NCI-H524 (cell line): ENCODE data around the gene FAM222A.

Source experiments
- DNase-seq, 2 experiments: peaks; one replicate each; lab custom pipeline; 2025; lab: John Stamatoyannopoulos, UW

FAM222A gene

DNA sequence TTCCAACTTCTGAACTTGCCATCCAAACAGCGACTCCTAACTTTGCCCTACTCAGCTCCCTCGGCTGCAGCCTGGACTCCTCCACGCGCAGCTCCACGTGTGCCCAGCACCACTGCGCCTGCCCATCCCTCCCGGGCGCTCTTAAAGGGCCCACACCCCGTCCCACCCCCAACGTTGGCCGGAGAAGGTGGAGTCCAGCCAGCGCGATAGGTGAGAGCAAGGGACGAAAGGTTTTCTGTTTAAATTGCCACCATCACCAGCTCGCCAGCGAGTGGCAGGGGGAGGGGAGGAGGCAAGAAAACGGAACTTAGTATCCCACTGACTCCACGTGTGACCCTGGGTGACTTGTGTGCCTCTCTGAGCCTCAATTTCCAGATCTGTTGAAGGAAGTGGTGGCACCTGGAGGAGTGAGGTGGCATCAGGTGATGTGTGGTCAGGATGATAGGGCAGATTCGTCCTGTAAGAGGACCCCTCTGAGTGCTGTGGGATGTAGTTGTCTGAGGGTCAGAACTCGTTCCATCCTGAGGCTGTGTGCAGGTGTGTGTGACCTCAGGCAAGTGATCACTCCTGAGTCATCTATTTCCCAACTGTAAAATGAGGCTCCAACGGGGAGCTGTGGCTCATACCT lies 59.9 kb downstream of the FAM222A start:
- no peak for DNase-seq

DNA sequence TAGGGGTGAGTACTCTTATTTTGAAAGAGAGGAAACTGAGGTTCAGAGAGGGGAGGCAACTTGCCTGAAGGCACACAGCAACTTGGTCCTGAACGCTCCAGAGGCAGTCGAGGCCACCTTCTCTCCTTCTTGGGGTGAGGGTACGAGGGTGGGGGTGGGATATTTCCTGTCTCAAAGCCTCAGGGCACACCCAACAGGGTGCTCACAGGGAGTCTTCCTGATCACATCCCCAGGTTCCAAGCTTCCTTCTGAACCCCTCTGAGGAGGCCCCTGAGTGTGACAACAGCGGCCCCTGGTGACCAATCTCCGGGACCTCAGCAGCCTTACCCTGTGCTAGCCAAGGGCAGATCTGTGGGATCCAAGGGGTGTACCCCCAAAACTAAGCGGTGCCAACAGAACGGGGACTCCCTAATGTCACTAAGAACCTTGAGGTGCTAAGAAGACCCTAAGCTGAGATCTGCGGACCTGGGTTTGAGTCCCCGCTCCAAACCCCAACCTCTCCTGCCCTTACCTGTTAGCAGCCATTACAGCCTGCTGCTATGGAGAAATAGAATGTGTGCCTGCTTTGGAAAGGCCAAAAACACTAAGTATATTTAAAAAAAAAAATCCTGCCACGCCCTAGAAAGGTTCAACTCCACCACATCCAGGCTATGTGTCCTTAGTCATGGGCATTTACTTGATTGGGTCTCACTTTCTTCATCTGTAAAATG lies 61.7 kb downstream of the FAM222A start:
- DNase-seq: peak; percentile 45 to 80

DNA sequence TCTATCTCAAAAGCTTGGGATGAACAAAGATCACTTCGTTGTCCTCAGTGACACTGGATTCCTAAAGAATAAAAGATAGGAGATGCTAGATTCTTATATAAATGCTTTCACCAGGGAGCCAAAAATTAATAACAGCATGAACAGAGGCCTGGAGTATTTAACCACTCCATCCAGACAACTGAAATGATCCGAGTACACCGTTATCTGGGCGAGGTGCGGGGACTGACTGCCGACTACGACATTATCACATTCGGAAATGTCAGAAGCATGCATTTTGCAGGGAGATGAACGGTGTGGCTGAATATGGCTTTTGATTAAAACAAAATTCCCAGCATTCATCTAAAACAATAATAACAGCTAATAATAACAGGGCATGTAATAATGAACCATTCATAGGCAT lies 63.0 kb downstream of the FAM222A start:
- DNase-seq: no peak

DNA sequence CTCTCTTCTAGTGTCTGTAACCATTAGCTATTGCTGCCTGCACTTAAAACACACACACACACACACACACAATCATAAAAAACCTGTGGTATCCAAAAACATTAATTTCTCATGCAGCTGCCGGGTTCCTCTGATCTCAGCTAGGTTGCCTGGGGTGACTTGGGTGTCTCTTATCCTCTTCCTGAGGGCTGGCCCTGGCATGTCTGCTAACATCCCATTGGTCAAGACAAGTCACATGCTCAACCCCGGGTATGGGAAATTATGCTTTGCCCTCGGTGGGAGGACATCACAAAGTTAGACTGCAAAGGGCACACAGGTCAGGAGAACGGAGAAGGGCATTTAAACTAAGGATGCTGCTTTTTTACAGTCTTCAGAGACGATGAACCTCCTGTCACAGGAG lies 63.9 kb downstream of the FAM222A start:
- peak; percentile 39 to 47 for DNase-seq

DNA sequence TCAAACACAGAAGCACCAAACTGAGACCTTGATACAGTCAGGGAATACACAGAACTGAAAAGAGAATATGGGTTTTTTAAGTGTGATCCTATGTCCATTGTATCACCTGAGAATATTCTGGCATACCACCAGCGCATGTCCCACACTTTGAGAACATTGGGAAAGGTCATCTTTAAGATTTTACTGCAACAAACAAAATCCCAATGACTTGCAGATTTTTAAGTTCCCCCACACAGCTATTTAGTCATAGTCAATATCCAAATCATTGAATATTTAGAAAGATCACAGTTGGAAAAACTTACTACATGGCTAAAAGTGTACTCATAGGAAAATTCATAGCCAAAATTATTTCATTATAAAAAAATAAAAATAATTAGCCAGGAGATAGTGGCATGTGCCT lies 65.1 kb downstream of the FAM222A start:
- no peak for DNase-seq

DNA sequence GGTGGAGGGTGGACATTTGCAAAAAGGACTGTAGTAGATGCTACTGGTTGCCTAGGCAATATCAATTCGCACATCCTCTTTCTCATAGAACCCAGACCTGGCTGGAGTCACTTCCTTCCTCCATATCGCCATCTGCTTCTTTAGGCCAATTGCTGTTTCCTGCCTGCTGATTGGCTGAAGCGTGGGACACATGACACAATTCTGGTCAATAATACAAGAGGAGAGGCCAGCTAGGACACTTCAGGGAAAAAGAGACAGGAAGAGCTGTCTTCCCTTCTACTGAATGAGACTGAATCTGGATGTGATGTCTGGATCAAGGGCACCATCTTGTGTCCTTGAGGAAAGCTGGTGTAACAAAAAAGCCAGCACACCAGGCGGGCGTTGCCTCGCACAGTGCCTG lies 65.8 kb downstream of the FAM222A start:
- peak in 1 of 2 experiments; percentile 27 for DNase-seq

DNA sequence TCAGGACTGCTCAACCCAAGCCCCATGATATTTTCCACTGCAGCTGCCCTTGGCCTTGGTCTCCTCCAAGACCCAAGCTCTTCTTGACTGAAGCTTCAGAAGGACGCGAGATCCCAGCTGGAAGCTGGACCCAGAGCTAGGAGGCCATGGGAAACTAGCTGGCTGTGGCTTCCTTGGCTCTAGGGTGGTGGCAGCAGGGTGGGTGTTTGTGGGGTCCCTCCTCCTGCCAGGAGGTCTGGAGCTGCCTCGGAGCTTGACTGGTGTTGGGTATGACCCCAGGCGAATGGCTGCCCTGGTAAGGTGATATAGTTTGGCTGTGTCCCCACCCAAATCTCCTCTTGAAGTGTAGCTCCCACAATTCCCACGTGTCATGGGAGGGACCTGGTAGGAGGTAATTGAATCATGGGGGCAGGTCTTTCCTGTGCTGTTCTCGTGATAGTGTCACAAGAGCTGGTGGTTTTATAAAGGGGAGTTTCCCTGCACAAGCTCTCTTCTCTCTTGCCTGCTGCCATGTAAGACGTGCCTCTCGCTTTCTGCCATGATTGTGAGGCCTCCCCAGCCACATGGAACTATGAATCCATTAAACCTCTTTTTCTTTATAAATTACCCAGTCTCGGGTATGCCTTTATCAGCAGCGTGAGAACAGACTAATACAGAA lies 68.2 kb downstream of the FAM222A start:
- no peak for DNase-seq

DNA sequence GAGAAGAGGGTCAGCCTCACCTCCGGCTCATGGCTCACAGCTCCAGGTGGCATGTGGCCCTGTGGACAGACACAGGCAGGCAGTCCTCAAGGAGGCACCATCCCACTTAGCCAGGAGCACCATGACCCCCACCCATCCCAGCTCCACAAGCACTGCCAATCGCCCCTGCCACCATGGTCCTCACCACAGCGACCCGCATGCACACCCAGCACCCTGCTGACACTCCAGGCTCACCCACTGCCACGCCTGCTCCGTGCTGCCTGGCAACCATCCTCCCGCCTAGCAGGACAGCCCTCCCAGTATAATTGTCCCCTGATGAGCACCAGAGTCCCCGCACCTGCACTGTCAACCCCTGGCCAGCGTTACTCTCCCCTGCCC lies 68.7 kb downstream of the FAM222A start:
- no peak for DNase-seq

DNA sequence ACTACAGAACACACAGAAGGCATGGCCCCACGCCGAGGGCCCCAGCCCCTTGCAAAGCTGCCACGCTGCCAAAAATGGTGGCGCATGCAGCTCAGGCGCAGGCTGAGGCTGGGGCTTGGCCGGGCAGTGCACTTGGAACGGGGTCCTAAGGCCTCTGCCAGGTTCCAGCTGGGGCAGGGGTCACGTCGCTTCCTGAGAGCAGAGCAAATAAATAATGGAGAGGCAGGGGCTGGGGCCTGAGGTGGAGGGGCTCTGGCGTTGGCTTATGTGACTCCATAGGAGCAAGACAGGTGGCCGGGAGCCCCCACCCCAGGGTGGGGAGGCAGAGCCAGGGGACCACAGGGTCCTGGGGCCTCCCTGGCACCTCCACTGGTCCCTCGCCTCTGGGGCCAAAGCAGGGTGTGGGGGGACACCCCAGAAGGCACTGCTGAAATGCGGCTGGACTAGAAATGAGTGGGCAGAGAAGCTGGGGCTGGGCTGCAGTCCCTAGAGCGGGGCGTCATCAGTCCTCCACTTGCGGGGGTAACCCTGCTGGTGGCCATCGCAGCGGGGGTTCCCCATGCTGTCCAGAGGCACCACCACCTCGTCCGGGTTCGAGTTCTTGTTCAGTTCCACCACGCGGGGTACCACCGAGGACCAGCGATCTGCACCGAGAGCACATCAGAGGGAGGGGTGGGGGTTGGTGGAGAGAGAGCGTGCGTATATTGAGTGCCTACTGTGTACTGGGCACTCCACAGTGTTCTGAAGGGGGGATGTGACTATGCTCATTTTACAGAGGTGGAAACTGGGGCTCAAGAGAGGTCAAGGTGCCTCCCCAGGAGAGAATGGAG lies 69.7 kb downstream of the FAM222A start:
- DNase-seq: no peak

DNA sequence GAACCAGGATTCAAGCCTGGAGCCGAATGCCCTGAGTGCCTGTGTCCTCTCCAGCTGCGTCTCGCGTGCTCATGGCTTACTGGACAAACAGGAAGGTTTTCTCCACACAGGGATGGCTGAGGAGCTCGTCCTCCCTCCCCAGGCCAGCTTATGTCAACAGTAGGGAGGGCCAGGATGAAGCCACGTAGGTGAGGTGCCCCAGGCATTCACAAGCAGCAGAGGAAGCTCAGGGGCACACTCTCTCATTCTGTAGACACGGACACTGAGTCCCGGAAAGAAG lies 70.3 kb downstream of the FAM222A start:
- DNase-seq: no peak

DNA sequence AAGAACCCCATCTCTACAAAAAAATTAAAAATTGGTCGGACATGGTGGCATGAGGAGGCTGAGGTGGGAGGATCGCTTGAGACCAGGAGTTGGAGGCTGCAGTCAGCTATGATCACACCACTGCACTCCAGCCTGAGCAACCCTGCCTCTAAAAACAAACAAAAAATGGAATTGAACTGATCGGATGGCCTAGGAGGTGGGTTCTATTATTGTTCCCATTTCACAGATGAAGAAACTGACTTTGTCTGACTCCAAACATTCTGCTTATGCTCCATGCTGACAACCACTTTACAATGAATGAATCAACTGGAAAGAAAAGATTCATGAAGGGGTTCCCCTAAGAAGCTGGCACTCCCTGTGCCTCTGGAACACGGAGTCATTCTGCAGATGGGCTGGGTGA lies 72.2 kb downstream of the FAM222A start:
- no peak for DNase-seq

DNA sequence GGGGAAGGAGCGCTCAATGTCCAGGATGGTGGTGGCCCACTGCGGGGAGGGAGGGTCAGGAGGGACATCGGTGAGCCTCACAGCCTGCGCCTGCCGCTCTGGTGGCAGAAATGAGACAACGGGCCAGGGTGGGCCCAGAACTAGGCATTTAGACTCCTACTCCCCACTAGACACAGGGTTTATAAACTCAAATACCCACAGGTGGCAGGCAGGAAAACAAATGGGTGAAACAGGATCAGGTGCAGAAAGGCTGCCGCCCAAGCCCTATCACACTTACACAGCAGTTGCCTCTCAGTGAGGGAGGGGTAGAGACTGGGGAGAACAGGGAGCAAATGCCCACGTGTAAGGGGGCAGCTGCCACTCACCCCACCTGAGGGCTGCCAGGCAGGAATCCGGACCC lies 73.2 kb downstream of the FAM222A start:
- DNase-seq: no peak

DNA sequence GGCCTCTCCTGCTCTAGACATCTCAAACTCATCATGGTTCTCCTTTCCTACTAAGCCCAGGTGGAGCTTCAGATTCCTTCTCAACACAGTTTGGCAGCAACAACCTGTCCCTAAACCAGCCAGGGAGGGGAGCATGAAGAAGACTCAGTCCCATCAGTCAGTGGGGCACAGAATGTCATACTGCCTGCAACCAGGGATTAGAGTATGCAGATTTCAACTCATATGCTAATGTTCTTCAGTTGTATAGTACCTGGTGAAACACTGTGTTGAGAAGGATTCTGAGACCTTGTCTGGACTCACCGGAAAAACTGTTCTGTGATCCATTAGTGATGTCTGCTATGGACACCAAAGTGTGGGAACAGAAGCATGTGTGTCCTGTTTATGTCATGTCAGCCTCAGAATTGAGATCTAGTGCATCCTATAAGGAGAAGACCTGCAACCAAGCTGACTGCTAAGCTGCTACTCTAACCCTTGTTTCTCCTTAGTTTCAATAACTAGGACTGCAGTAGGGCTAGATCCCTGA lies 76.0 kb downstream of the FAM222A start:
- DNase-seq: no peak

DNA sequence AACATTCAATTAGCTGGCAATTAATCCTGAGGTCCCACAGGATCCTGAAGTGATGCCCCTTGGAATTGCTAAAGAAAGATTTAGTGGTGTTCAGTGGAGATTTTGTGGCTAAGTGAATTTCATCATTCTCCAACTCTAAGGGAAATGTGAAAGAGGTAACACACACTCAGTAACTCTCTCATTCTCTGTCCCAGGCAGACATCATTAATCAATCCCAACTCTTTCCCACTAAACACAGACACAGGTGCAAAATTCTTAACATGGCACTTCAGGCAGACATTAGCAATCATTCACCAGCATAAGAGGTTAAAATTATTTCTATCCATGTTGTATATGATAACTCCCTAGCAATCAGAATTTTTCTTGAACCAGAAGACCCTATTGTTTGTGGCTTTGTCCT lies 79.4 kb downstream of the FAM222A start:
- DNase-seq: no peak

DNA sequence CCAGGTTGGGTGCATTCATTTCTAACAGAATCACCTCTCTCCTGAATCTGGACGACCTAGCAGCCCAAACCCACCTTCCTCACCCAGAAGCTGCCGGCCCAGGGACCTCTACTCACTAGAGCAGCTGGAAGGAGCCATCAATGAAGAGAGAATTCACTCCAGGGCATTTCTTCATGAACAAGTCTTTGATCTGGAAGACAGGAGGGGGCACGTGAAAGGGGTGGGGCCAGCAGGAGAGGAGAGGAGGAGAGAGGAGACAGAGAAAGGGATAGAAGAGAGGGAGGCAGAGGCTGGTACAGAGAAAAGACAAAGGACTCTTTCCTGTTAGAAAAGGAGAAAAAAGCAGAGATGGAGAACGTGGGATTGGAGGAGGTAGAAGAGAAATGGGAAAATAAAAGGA lies 79.8 kb downstream of the FAM222A start:
- DNase-seq: no peak

DNA sequence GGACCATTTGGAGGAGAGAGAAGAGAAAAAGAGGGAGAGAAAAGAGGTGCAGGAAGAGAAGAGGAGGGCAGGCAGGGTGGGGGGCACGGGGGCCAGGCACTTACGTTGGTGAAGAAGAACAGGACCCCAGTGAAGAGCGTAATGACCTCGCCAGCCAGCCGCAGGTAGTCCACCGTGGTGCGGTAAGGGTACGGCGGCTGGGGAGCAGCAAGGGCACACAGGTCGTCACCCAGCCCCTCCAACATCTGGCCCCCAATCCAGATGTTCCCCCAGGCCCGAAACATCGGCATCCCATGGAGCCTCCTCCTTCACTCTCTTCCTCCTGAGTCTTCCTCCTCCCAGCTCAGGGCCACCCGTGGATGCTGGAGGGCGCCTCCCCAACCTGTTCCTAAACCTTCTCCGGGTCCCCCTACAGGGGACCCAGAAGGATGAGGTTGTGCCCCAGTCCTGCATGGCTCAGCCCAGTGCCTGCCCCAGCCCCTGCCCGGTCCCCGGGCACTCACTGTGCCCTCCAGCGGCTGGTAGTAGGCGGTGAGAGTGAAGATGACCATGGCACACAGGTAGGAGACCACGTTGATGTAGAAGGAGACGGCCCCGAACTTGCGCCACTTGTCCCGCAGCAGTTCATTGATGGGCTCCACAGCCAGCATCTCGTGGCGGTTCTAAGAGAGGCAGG lies 80.3 kb downstream of the FAM222A start:
- no peak for DNase-seq

DNA sequence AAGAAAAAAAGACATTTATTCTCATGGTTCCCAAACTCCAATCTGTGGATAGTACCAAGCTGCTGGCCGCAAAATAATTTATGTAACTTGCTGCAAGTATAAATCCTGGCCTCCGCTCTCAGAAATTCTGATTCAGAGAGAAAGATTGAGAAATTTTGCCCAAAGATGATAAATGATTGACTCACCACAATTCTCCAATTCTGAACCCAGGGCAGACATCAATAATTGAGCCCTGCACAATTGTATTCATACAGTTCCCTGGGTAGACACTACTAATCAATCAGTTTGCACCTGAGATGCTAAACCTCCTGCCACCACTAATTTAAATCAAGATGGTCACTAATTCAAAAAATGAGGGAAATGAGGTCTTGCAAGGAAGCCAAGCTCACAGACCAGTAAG lies 81.4 kb downstream of the FAM222A start:
- no peak for DNase-seq

DNA sequence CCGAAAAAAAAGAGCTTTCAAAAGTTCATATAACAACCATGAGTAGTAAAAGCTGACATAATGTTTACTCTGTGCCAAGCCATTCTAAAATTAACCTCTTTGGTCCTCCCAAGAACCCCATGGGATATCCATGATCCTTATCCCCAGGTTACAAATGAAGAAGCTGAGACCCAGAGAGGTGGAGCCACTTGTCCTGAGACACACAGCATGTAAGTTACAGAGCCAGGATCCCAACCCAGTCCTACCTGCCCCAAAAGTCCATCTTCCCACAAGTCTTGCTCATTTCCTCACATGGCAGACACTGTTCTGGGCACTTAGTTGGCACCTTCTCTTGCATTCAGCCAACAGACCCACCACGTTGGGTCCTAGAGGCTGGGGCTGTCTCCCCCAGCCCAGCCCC lies 82.4 kb downstream of the FAM222A start:
- DNase-seq: no peak

DNA sequence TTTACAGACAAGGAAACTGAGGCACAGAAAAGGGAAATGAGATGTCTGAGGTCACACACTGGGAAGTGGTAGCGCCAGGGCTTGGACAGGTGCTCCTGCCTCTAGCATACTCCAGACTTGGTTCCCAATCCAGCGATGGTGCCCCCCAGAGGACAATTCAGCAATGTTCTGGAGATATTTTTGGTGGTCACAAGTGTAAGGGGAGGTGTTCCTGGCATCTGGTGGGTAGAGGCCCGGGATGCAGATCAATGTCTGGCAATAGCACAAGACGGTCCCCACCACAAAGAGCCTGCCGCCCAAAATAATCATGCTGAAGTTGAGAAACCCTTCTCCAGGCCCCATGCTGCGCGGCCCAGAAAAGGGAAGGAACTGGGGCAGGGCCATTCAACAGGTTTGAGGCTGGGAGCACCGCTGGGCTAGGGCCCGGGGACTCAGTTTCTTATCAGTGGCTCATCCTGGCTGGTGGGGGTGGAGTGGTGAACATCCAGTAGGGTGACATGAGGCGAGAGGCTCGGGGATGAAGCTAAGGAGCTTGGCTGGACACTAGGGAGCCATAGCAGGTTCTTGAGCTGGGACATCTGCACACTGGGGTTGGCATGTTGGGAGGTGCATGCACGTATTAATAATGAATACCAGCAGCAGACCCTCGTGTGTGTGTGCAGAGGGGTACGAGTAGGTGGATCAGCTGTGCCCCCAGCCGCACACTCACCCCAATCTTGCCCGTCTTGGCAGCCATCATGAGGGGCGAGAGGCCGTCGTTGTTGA lies 84.5 kb downstream of the FAM222A start:
- DNase-seq: peak; percentile 16 to 45

DNA sequence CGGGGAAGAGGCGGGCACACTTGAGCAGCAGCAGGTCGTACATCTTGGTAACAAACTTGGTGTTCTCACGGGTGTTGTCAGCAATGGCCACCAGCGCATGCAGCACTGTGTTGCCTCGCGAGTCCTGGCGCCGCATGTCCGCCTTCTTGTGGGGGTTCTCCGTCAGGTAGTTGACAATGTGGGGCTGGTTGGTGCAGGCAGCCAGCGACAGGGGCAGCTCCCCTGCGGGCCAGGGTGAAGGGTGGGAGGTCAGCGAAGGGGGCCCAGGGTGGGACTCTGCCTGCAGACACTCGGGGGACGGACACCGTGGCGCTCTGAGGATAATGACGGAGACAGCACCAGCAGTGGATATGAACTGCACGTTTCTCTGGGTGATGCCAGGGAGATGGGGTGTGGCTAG lies 85.1 kb downstream of the FAM222A start:
- DNase-seq: no peak

DNA sequence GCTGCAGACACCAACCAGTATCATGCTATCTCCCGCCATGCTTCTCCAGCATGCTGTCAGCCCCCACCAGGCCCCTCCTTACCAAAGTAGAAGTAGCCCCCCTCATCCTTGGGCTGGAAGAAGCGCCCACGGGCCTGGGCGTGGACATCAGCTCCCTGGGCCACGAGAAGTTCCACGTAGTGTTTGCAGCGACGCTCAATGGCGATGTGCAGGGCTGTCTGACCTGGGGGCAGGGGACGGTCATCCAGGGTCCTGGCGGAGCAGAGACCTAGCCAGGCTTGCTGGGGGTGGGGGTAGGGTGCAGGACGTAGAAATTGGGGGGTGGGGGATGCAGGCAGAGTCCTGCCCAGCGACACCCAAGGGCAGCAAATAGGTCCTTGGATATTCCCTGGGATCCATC lies 86.9 kb downstream of the FAM222A start:
- no peak for DNase-seq
